Upper lobe of right lung (tissue), 1 donor: ENCODE results near the gene SEBOX. TPM values are rescaled to one million over a fixed set of nuclear protein-coding genes. Genes with fewer than 3 reads are reported as not detected.

ENCODE experiments used
- ATAC-seq: fragments of 200-7000 bp; cut with Tn5 transposase; one replicate; pipeline ENCODE4 v1.9.1; 2020; ENCODE audit warnings: mild to moderate bottlenecking, moderate library complexity
- DNase-seq: peaks from one replicate; pipeline ENCODE4 v3.0.0-alpha.2; 2020
- H3K27ac ChIP-seq: fragments of 200-600 bp; one replicate; pipeline ENCODE4 v1.8.0; 2022
- H3K27me3 ChIP-seq: fragments of 200-600 bp; one replicate; pipeline ENCODE4 v1.8.0; 2022; ENCODE audit warnings: mild to moderate bottlenecking
- H3K36me3 ChIP-seq: fragments of 200-600 bp; one replicate; pipeline ENCODE4 v1.8.0; 2022
- H3K4me1 ChIP-seq: fragments of 200-600 bp; one replicate; pipeline ENCODE4 v1.8.0; 2022
- H3K4me3 ChIP-seq: fragments of 200-600 bp; one replicate; pipeline ENCODE4 v1.8.0; 2022; ENCODE audit warnings: mild to moderate bottlenecking
- H3K9me3 ChIP-seq: fragments of 200-600 bp; one replicate; pipeline ENCODE4 v1.8.0; 2022
- CTCF ChIP-seq: fragments of 200-600 bp; IDR thresholded peaks from one replicate; pipeline ENCODE4 v1.8.0; 2022; ENCODE audit warnings: antibody characterized with exemption
- intact Hi-C: fragments of 100-400 bp; cut with DNase I; formaldehyde crosslinking; loops from one replicate; pipeline ENCODE4 v1.11.0; 2022
- total RNA-seq: library from RNA; stranded (reverse); fragmentation: NEBNext Ultra II Directional; extraction: Animal tissue kit (Norgen Biotek cat#: 25700); gene quantifications from one replicate; pipeline ENCODE4 v1.2.1, GENCODE V29; 2021
- donor health status: DM: no; HTN: yes; CAD: no; lungs with severe emphysema.

The SEBOX gene
- total RNA-seq, 1 donor from 2014 or later = not detected

- H3K27ac ChIP-seq = peak within 1 kb of the TSS; percentile 93
- TF ChIP-seq CTCF = peak; percentile 8
Measured at GRCh38 chr17:28357061-28357900, 7.7 kb downstream of the SEBOX start, which contains the start of gene POLDIP2. POLDIP2 (minus strand) TSS chr17:28357527; CDS start chr17:28357448, 79 bp downstream.

GRCh38 chr17:28350271-28350670, 14.7 kb downstream of the SEBOX start:
- Histone ChIP-seq H3K4me3 (no peak overlapping the region), H3K36me3 (peaks cover 100% of the 10 kb centered on the region), H3K9me3 (no peaks in the 10 kb centered on the region), H3K27ac (no peak overlapping the region), H3K27me3 (no peaks in the 10 kb centered on the region), H3K4me1 (peaks cover 15% of the 10 kb centered on the region)
- intact Hi-C loops = no loop called here
- peak; percentile 19 for DNase-seq
- ATAC-seq = no peak
- TF ChIP-seq CTCF = no peak

More at GRCh38 chr17:28357061-28357900, 7.7 kb downstream of the SEBOX start, which contains the start of gene POLDIP2:
- intact Hi-C loops = no loop called here
- peaks cover 67% of the 10 kb centered on the region for H3K36me3 ChIP-seq
- H3K27me3 ChIP-seq = no peaks in the 10 kb centered on the region
- DNase-seq (peak; percentile 97), ATAC-seq (peak; percentile 99)
- H3K4me3 ChIP-seq = peak within 1 kb of the TSS; percentile 99
- H3K4me1 ChIP-seq = peaks cover 22% of the 10 kb centered on the region
- no peaks in the 10 kb centered on the region for H3K9me3 ChIP-seq

GRCh38 chr17:28348979-28349378, 16.0 kb downstream of the SEBOX start:
- DNase-seq = peak; percentile 25
- Histone ChIP-seq H3K9me3 (no peaks in the 10 kb centered on the region), H3K27ac (no peak overlapping the region), H3K4me1 (peaks cover 15% of the 10 kb centered on the region), H3K27me3 (no peaks in the 10 kb centered on the region), H3K36me3 (peaks cover 100% of the 10 kb centered on the region), H3K4me3 (no peak overlapping the region)
- TF ChIP-seq CTCF = no peak
- intact Hi-C loops = no loop called here
- ATAC-seq = no peak

GRCh38 chr17:28347261-28347891, 17.6 kb downstream of the SEBOX start:
- no peak for ATAC-seq
- H3K27ac ChIP-seq = peak overlapping the region; percentile 26
- H3K36me3 ChIP-seq = peaks cover 100% of the 10 kb centered on the region
- H3K4me1 ChIP-seq = peaks cover 15% of the 10 kb centered on the region
- peak; percentile 60 for DNase-seq
- H3K9me3 ChIP-seq = no peaks in the 10 kb centered on the region
- intact Hi-C loops = no loop called here
- H3K27me3 ChIP-seq = no peaks in the 10 kb centered on the region
- no peak overlapping the region for H3K4me3 ChIP-seq
- TF ChIP-seq CTCF = no peak

GRCh38 chr17:28346746-28347246, 18.2 kb downstream of the SEBOX start:
- no peak overlapping the region for H3K4me3 ChIP-seq
- ATAC-seq (peak; percentile 23), DNase-seq (peak; percentile 51)
- peak overlapping the region; percentile 8 for H3K27ac ChIP-seq
- H3K4me1 ChIP-seq = peaks cover 15% of the 10 kb centered on the region
- H3K27me3 ChIP-seq = no peaks in the 10 kb centered on the region
- TF ChIP-seq CTCF = peak; percentile 40
- intact Hi-C loops = no loop called here
- peaks cover 100% of the 10 kb centered on the region for H3K36me3 ChIP-seq
- no peaks in the 10 kb centered on the region for H3K9me3 ChIP-seq
